Effector memory CD4-positive, alpha-beta T cell (primary cell): ENCODE results near the gene PRR12.

Experiments used
- DNase-seq, 3 donors: peaks; one replicate each; pipeline ENCODE4 v3.0.0-alpha.2; 2020
- H3K27ac ChIP-seq: 2 replicates; pipeline ENCODE4 v1.7.0; 2013; ENCODE audit warnings: mild to moderate bottlenecking, low read length, moderate library complexity; ENCODE audit not compliant: insufficient read depth, poor library complexity, severe bottlenecking
- H3K27me3 ChIP-seq: replicated peaks from 2 replicates; pipeline ENCODE4 v1.7.0; 2013; ENCODE audit warnings: mild to moderate bottlenecking, low read length; ENCODE audit not compliant: insufficient read depth, control insufficient read depth, poor library complexity, severe bottlenecking
- H3K36me3 ChIP-seq: 2 replicates; pipeline ENCODE4 v1.7.0; 2013; ENCODE audit warnings: mild to moderate bottlenecking, low read length, moderate library complexity; ENCODE audit not compliant: control insufficient read depth, insufficient read depth
- H3K4me1 ChIP-seq: 2 replicates; pipeline ENCODE4 v1.7.0; 2013; ENCODE audit warnings: low read length, mild to moderate bottlenecking; ENCODE audit not compliant: control insufficient read depth, insufficient read depth, poor library complexity, severe bottlenecking
- H3K4me3 ChIP-seq: 2 replicates; pipeline ENCODE4 v1.7.0; 2013; ENCODE audit warnings: low read length, low read depth, mild to moderate bottlenecking; ENCODE audit not compliant: insufficient read depth, poor library complexity, severe bottlenecking
- H3K9me3 ChIP-seq: 2 replicates; pipeline ENCODE4 v1.7.0; 2013; ENCODE audit warnings: mild to moderate bottlenecking, low read length, moderate library complexity; ENCODE audit not compliant: control insufficient read depth

Gene PRR12

GRCh38 chr19:49645592-49645991, 54.6 kb downstream of the PRR12 start:
- Histone ChIP-seq H3K9me3 (no peaks in the 10 kb centered on the region), H3K4me1 (peaks cover 16% of the 10 kb centered on the region), H3K27ac (no peak overlapping the region), H3K4me3 (no peak overlapping the region), H3K27me3 (no peaks in the 10 kb centered on the region), H3K36me3 (peaks cover 37% of the 10 kb centered on the region)
- no peak for DNase-seq

GRCh38 chr19:49645995-49646394, 55.0 kb downstream of the PRR12 start:
- Histone ChIP-seq H3K4me1 (peaks cover 12% of the 10 kb centered on the region), H3K4me3 (no peak overlapping the region), H3K36me3 (peaks cover 39% of the 10 kb centered on the region), H3K27me3 (no peaks in the 10 kb centered on the region), H3K27ac (no peak overlapping the region), H3K9me3 (no peaks in the 10 kb centered on the region)
- DNase-seq = no peak

DNA sequence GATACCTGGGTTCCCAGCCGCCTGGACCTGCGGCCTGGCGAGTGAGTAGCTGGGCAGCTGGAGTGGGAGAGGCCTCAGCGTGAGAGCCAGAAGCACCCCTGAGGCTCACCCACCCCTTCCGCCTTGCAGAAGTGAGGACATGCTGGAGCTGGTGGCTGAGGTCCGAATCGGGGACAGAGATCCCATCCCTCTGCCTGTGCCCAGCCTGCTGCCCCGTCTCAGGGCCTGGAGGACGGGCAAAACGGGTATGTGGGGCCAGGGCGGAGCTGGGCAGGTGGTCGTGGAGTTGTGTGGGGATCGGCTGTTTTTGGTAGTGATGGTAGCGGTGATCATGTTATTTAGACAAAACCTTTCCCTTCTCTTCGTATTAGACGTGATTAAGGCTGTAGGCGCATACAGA, 55.6 kb downstream of the PRR12 start:
- H3K36me3 ChIP-seq = peaks cover 43% of the 10 kb centered on the region
- H3K27me3 ChIP-seq = no peaks in the 10 kb centered on the region
- peaks cover 11% of the 10 kb centered on the region for H3K4me1 ChIP-seq
- H3K4me3 ChIP-seq = no peak overlapping the region
- DNase-seq = no peak
- H3K9me3 ChIP-seq = no peaks in the 10 kb centered on the region
- H3K27ac ChIP-seq = no peak overlapping the region

GRCh38 chr19:49651029-49651819, 60.2 kb downstream of the PRR12 start:
- Histone ChIP-seq H3K9me3 (no peaks in the 10 kb centered on the region), H3K4me1 (no peaks in the 10 kb centered on the region), H3K27me3 (no peaks in the 10 kb centered on the region), H3K27ac (no peak overlapping the region), H3K36me3 (peaks cover 68% of the 10 kb centered on the region), H3K4me3 (no peak overlapping the region)
- no peak for DNase-seq

DNA sequence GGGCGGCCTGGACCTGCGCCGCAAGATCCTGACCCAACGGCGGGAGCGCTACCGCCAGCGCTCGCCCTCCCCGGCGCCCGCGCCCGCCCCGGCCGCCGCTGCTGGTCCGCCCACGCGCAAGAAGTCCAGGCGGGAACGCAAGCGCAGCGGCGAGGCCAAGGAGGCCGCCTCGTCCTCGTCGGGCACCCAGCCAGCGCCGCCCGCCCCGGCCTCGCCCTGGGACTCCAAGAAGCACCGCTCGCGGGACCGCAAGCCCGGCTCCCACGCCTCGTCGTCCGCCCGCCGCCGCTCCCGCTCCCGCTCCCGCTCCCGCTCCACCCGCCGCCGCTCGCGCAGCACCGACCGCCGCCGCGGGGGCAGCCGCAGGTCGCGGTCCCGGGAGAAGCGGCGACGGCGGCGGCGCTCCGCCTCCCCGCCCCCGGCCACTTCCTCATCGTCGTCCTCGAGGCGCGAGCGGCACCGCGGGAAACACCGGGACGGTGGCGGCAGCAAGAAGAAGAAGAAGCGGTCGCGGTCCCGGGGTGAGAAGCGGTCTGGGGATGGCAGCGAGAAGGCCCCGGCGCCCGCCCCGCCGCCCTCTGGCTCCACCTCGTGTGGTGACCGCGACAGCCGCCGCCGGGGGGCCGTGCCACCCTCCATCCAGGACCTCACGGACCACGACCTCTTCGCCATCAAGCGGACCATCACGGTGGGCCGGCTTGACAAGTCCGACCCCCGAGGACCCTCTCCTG, 61.0 kb downstream of the PRR12 start:
- H3K36me3 ChIP-seq = peaks cover 68% of the 10 kb centered on the region
- no peaks in the 10 kb centered on the region for H3K9me3 ChIP-seq
- H3K4me3 ChIP-seq = no peak overlapping the region
- H3K27me3 ChIP-seq = no peaks in the 10 kb centered on the region
- no peak for DNase-seq
- no peaks in the 10 kb centered on the region for H3K4me1 ChIP-seq
- H3K27ac ChIP-seq = no peak overlapping the region

GRCh38 chr19:49652551-49653465, 61.8 kb downstream of the PRR12 start:
- Histone ChIP-seq H3K27me3 (no peaks in the 10 kb centered on the region), H3K4me1 (no peaks in the 10 kb centered on the region), H3K9me3 (no peaks in the 10 kb centered on the region), H3K36me3 (peaks cover 69% of the 10 kb centered on the region), H3K4me3 (no peak overlapping the region), H3K27ac (no peak overlapping the region)
- DNase-seq = no peak

GRCh38 chr19:49653466-49653806, 62.5 kb downstream of the PRR12 start:
- Histone ChIP-seq H3K27me3 (no peaks in the 10 kb centered on the region), H3K27ac (no peak overlapping the region), H3K36me3 (peaks cover 75% of the 10 kb centered on the region), H3K9me3 (no peaks in the 10 kb centered on the region), H3K4me1 (no peaks in the 10 kb centered on the region), H3K4me3 (no peak overlapping the region)
- DNase-seq = no peak

- DNase-seq = no peak
- H3K36me3 ChIP-seq = peaks cover 84% of the 10 kb centered on the region
- no peaks in the 10 kb centered on the region for H3K9me3 ChIP-seq
- H3K27me3 ChIP-seq = no peaks in the 10 kb centered on the region
- H3K4me3 ChIP-seq = no peak overlapping the region
- no peaks in the 10 kb centered on the region for H3K4me1 ChIP-seq
- H3K27ac ChIP-seq = no peak overlapping the region
Measured at GRCh38 chr19:49654581-49654980, 63.6 kb downstream of the PRR12 start.

GRCh38 chr19:49655570-49656455, 64.8 kb downstream of the PRR12 start:
- peaks cover 82% of the 10 kb centered on the region for H3K36me3 ChIP-seq
- H3K4me3 ChIP-seq = no peak overlapping the region
- H3K9me3 ChIP-seq = no peaks in the 10 kb centered on the region
- no peak overlapping the region for H3K27ac ChIP-seq
- no peak for DNase-seq
- no peaks in the 10 kb centered on the region for H3K4me1 ChIP-seq
- no peaks in the 10 kb centered on the region for H3K27me3 ChIP-seq
